Keratinocyte (primary cell): ENCODE measurements around the gene NAIF1. TPM values are rescaled to one million over a fixed set of nuclear protein-coding genes. Genes with fewer than 3 reads are reported as not detected.

Source experiments
- DNase-seq: peaks from one replicate; pipeline ENCODE4 v3.0.0-alpha.2; 2011; ENCODE audit warnings: low read depth, missing footprints, low spot score
- FAIRE-seq: peaks from 2 replicates; lab custom pipeline; 2011; peaks lifted over from hg19 to GRCh38; lab: Jason Lieb, UNC
- H2AFZ ChIP-seq: 2 replicates; pipeline ENCODE4 v1.6.0; 2012; ENCODE audit warnings: low read length, control low read depth, inconsistent platforms; ENCODE audit not compliant: control insufficient read depth
- H3K27ac ChIP-seq: 2 replicates; pipeline ENCODE4 v1.5.1; 2011; ENCODE audit warnings: low read length; ENCODE audit not compliant: control insufficient read depth, insufficient read depth
- H3K27me3 ChIP-seq: 3 replicates; pipeline ENCODE4 v1.6.0; 2011; ENCODE audit warnings: low read length; ENCODE audit not compliant: control insufficient read depth, insufficient read depth; ENCODE audit errors: extremely low read depth
- H3K36me3 ChIP-seq, 2 experiments: 2 replicates in 1 of 2; 3 replicates in 1 of 2; pipeline ENCODE4 v1.5.1; 2011; ENCODE audit warnings: low read length in 2 of 2, mild to moderate bottlenecking in 1 of 2; ENCODE audit not compliant: control insufficient read depth in 2 of 2, insufficient read depth in 2 of 2; ENCODE audit errors: extremely low read depth in 1 of 2
- H3K4me1 ChIP-seq: 3 replicates; pipeline ENCODE4 v1.5.1; 2011; ENCODE audit warnings: low read length; ENCODE audit not compliant: control insufficient read depth, insufficient read depth; ENCODE audit errors: extremely low read depth
- H3K4me2 ChIP-seq: 3 replicates; pipeline ENCODE4 v1.6.0; 2011; ENCODE audit warnings: low read depth, low read length; ENCODE audit not compliant: control insufficient read depth, insufficient read depth; ENCODE audit errors: extremely low read depth
- H3K4me3 ChIP-seq, 3 experiments: fragments of 200-600 bp in 1 of 3; sonication (generic) in 1 of 3; 2 replicates in 2 of 3; 3 replicates in 1 of 3; pipeline ENCODE4 v1.5.1; 2011 to 2016; ENCODE audit warnings: low read length in 3 of 3, mild to moderate bottlenecking in 3 of 3, control low read depth in 2 of 3, inconsistent platforms in 1 of 3, low read depth in 1 of 3, mixed read lengths in 1 of 3, mixed run types in 1 of 3, moderate library complexity in 1 of 3; ENCODE audit not compliant: control insufficient read depth in 2 of 3, insufficient read depth in 2 of 3; ENCODE audit errors: extremely low read depth in 1 of 3
- H3K79me2 ChIP-seq: 2 replicates; pipeline ENCODE4 v1.6.0; 2012; ENCODE audit warnings: low read length; ENCODE audit not compliant: control insufficient read depth, insufficient read depth
- H3K9ac ChIP-seq: 3 replicates; pipeline ENCODE4 v1.6.0; 2011; ENCODE audit warnings: low read length; ENCODE audit not compliant: control insufficient read depth, insufficient read depth; ENCODE audit errors: extremely low read depth
- H3K9me1 ChIP-seq: 3 replicates; pipeline ENCODE4 v1.6.0; 2011; ENCODE audit warnings: low read length; ENCODE audit not compliant: control insufficient read depth, insufficient read depth; ENCODE audit errors: extremely low read depth
- H3K9me3 ChIP-seq: 2 replicates; pipeline ENCODE4 v1.5.1; 2012; ENCODE audit warnings: low read depth, low read length; ENCODE audit not compliant: control insufficient read depth
- H4K20me1 ChIP-seq: 3 replicates; pipeline ENCODE4 v1.6.0; 2011; ENCODE audit warnings: low read length; ENCODE audit not compliant: control insufficient read depth, insufficient read depth; ENCODE audit errors: extremely low read depth
- CTCF ChIP-seq, 3 experiments: IDR thresholded peaks in 1 of 3; conservative IDR thresholded peaks in 1 of 3; optimal IDR thresholded peaks in 1 of 3; 2 replicates in 2 of 3; 3 replicates in 1 of 3; pipeline versions ENCODE3 to v1.5.1; 2011; ENCODE audit warnings: low read length in 3 of 3, mild to moderate bottlenecking in 3 of 3, moderate library complexity in 2 of 3, control low read depth in 1 of 3, inconsistent platforms in 1 of 3; ENCODE audit not compliant: insufficient read depth in 2 of 3; ENCODE audit errors: extremely low read depth in 1 of 3
- EZH2 ChIP-seq: IDR thresholded peaks from one replicate; pipeline ENCODE4 v1.6.1; 2012; ENCODE audit warnings: inconsistent platforms, mild to moderate bottlenecking, low read length, moderate library complexity
- dilution Hi-C: fragments of 300-500 bp; cut with MboI; formaldehyde crosslinking; loops from one replicate; pipeline ENCODE4 v1.7.0; 2020; ENCODE audit warnings: low sequenced_read_pairs; ENCODE audit not compliant: extremely low pct_ligation_motif_present
- polyA plus RNA-seq, 5 experiments: library from polyadenylated mRNA; depleted of rRNA in 3 of 5; stranded (reverse) in 3 of 5; stranded (forward) in 1 of 5; unstranded in 1 of 5; fragments of >200 nt; gene quantifications; 1 replicate in 1 of 5; 2 replicates in 3 of 5; 3 replicates in 1 of 5; pipeline versions ENCODE4 v1.2.1 to v1.2.3, GENCODE V29; 2011 to 2012; ENCODE audit warnings: missing spikeins in 2 of 5, low read depth in 1 of 5, low replicate concordance in 1 of 5

NAIF1 gene
- polyA plus RNA-seq, 1 donor (not counting 4 experiments of a cell fraction or from before 2014, with no cell fraction given) = 6.3 TPM

GRCh38 chr9:128094950-128095544, 27.9 kb upstream of the NAIF1 start:
- Histone ChIP-seq H3K4me2 (peak overlapping the region; percentile 54), H3K27ac (peak overlapping the region; percentile 58), H3K36me3 (peaks cover 0 to 2% of the 10 kb centered on the region in 2 experiments), H3K79me2 (peaks cover 29% of the 10 kb centered on the region), H3K9ac (peak overlapping the region; percentile 22), H3K9me1 (no peaks in the 10 kb centered on the region), H3K4me3 (no peak overlapping the region), H2AFZ (no peak overlapping the region), H3K9me3 (no peaks in the 10 kb centered on the region), H3K27me3 (no peaks in the 10 kb centered on the region), H4K20me1 (peaks cover 5% of the 10 kb centered on the region), H3K4me1 (peaks cover 37% of the 10 kb centered on the region)
- dilution Hi-C loops = no loop called here
- FAIRE-seq (no peak), DNase-seq (no peak)
- TF ChIP-seq CTCF (optimal IDR thresholded peaks at IDR 0.05 in 1 of 3, IDR thresholded peaks at IDR 0.05 in 1 of 3, conservative IDR thresholded peaks at IDR 0.05 in 1 of 3; ENCODE audit: extremely low read depth in 1 of 3, insufficient read depth in 2 of 3, low read length in 3 of 3) (no peak), EZH2 (no peak)

- Histone ChIP-seq H3K9ac (peak overlapping the region; percentile 76), H3K36me3 (peaks cover 0 to 2% of the 10 kb centered on the region in 2 experiments), H2AFZ (peak overlapping the region; percentile 30), H3K4me1 (peaks cover 30% of the 10 kb centered on the region), H3K27me3 (no peaks in the 10 kb centered on the region), H3K27ac (peak overlapping the region; percentile 95), H3K4me2 (peak overlapping the region; percentile 95), H4K20me1 (peaks cover 5% of the 10 kb centered on the region), H3K9me1 (no peaks in the 10 kb centered on the region), H3K9me3 (no peaks in the 10 kb centered on the region), H3K79me2 (peaks cover 22% of the 10 kb centered on the region), H3K4me3 (peak overlapping the region in 2 of 3 experiments; percentile 45 to 64)
- dilution Hi-C loops = no loop called here
- peak; percentile 64 for FAIRE-seq
- DNase-seq = peak; percentile 86
- no peak for TF ChIP-seq EZH2
- no peak for TF ChIP-seq CTCF (optimal IDR thresholded peaks at IDR 0.05 in 1 of 3, IDR thresholded peaks at IDR 0.05 in 1 of 3, conservative IDR thresholded peaks at IDR 0.05 in 1 of 3; ENCODE audit: extremely low read depth in 1 of 3, insufficient read depth in 2 of 3, low read length in 3 of 3)
Observed at GRCh38 chr9:128094166-128094949, 27.2 kb upstream of the NAIF1 start.
